ENCODE measurements around the gene ST7L.

DNA sequence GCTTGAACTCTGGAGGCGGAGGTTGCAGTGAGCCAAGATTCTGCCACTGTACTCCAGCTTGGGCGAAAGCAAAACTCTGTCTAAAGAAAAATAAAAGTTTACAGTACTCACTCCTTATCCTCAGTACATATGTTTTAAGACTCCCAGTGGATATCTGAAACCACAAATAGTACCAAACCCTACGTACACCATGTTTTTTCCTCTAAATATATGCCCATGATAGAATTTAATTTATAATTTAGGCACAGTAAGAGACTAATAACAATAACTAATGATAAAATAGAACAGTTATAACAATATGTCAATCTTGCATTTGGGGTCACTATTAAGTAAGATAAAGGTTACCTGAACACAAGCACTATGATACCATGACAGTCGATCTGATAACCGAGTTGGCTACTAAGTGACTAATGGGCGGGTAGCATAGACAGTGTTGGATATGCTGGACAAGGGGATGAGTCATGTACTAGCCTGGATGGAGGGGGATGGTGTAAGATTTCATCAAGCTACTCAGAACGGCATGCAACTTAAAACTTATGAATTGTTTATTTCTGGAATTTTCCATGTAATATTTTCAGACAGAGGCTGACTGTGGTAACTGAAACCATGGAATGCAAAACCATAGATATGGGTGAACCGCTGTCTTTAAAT is 43.7 kb downstream of the ST7L start:
- TF ChIP-seq TAF1 (IDR thresholded peaks at IDR 0.05; ENCODE audit: low read depth) (no peak), CEBPB (IDR thresholded peaks at IDR 0.05) (no peak), EP300 (IDR thresholded peaks at IDR 0.05; ENCODE audit: borderline replicate concordance) (no peak), TCF12 (IDR thresholded peaks at IDR 0.05; ENCODE audit: low read depth) (no peak), RAD21 (IDR thresholded peaks at IDR 0.05; ENCODE audit: low read depth) (no peak), EGR1 (IDR thresholded peaks at IDR 0.05) (no peak), YY1 (IDR thresholded peaks at IDR 0.05; ENCODE audit: low read depth) (no peak), CREB1 (IDR thresholded peaks at IDR 0.05; ENCODE audit: low read depth) (no peak), FOXM1 (IDR thresholded peaks at IDR 0.05; ENCODE audit: borderline replicate concordance, low read depth) (no peak), TEAD4 (IDR thresholded peaks at IDR 0.05) (no peak), NFIC (IDR thresholded peaks at IDR 0.05) (no peak)
- TF ChIP-seq, protein P1, sequence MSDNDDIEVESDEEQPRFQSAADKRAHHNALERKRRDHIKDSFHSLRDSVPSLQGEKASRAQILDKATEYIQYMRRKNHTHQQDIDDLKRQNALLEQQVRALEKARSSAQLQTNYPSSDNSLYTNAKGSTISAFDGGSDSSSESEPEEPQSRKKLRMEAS (IDR thresholded peaks at IDR 0.05) = no peak
- TF ChIP-seq, protein P2, sequence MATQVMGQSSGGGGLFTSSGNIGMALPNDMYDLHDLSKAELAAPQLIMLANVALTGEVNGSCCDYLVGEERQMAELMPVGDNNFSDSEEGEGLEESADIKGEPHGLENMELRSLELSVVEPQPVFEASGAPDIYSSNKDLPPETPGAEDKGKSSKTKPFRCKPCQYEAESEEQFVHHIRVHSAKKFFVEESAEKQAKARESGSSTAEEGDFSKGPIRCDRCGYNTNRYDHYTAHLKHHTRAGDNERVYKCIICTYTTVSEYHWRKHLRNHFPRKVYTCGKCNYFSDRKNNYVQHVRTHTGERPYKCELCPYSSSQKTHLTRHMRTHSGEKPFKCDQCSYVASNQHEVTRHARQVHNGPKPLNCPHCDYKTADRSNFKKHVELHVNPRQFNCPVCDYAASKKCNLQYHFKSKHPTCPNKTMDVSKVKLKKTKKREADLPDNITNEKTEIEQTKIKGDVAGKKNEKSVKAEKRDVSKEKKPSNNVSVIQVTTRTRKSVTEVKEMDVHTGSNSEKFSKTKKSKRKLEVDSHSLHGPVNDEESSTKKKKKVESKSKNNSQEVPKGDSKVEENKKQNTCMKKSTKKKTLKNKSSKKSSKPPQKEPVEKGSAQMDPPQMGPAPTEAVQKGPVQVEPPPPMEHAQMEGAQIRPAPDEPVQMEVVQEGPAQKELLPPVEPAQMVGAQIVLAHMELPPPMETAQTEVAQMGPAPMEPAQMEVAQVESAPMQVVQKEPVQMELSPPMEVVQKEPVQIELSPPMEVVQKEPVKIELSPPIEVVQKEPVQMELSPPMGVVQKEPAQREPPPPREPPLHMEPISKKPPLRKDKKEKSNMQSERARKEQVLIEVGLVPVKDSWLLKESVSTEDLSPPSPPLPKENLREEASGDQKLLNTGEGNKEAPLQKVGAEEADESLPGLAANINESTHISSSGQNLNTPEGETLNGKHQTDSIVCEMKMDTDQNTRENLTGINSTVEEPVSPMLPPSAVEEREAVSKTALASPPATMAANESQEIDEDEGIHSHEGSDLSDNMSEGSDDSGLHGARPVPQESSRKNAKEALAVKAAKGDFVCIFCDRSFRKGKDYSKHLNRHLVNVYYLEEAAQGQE (IDR thresholded peaks at IDR 0.05; ENCODE audit: low read depth) = no peak
- TF ChIP-seq, protein P3, sequence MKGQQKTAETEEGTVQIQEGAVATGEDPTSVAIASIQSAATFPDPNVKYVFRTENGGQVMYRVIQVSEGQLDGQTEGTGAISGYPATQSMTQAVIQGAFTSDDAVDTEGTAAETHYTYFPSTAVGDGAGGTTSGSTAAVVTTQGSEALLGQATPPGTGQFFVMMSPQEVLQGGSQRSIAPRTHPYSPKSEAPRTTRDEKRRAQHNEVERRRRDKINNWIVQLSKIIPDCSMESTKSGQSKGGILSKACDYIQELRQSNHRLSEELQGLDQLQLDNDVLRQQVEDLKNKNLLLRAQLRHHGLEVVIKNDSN (IDR thresholded peaks at IDR 0.05) = no peak
